ENCODE data around the gene CPVL. TPM values are rescaled to one million over a fixed set of nuclear protein-coding genes. Genes with fewer than 3 reads are reported as not detected.

The CPVL gene
- total and polyA plus RNA-seq, 11 donors, result 68.8 to 247 (median 134) TPM

GRCh38 chr7:29160080-29160479 lies 13.7 kb upstream of the CPVL start:
- no peaks in the 10 kb centered on the region for H3K36me3 ChIP-seq
- DNase-seq (no peak), ATAC-seq (no peak)
- no peak overlapping the region for H3K4me3 ChIP-seq
- H3K27ac ChIP-seq, result no peak overlapping the region
- H3K9me3 ChIP-seq, result peaks cover 0 to 1% (median 0%) of the 10 kb centered on the region in 12 donors
- peaks cover 0 to 20% (median 8%) of the 10 kb centered on the region in 12 donors for H3K4me1 ChIP-seq
- TF ChIP-seq POLR2A (IDR thresholded peaks at IDR 0.05), result no peak
- TF ChIP-seq, protein P1, sequence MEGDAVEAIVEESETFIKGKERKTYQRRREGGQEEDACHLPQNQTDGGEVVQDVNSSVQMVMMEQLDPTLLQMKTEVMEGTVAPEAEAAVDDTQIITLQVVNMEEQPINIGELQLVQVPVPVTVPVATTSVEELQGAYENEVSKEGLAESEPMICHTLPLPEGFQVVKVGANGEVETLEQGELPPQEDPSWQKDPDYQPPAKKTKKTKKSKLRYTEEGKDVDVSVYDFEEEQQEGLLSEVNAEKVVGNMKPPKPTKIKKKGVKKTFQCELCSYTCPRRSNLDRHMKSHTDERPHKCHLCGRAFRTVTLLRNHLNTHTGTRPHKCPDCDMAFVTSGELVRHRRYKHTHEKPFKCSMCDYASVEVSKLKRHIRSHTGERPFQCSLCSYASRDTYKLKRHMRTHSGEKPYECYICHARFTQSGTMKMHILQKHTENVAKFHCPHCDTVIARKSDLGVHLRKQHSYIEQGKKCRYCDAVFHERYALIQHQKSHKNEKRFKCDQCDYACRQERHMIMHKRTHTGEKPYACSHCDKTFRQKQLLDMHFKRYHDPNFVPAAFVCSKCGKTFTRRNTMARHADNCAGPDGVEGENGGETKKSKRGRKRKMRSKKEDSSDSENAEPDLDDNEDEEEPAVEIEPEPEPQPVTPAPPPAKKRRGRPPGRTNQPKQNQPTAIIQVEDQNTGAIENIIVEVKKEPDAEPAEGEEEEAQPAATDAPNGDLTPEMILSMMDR (IDR thresholded peaks at IDR 0.05), result no peak
- no peaks in the 10 kb centered on the region for H3K27me3 ChIP-seq
- WGBS, 4 donors, result 32 to 45% (median 39%) methylated on average over 2 of the region's 2 CpGs
- intact Hi-C loops (cut with DNase I), result no loop called here

DNA sequence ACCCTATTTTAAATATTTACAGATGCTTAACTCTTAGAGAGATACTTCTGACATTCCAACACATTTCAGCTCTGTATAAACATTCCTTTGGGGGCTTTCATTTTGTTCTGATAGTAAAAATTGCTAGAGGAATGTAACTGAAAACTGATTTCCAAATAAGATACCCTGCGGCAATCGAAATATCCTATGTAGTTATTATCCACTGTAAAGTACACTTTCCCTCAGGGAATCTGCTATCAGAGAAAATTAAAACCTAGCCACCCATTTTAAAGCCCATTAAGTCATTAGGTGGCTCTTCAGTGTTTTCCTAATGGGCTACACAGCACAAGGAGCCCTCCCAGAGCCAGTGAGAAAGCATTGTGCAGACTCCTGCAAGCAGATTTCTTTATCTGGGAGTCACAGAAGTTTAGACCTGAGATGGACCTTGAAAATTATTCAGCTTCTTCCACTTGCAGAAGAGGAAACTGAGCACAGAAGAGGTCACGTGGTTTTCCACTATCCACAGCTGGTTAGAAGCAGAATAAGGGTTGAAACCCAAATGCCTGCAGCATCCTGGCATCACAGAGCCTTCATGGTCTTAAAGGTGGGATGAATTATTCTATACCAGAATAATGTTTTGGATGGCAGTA lies 12.6 kb upstream of the CPVL start:
- TF ChIP-seq, protein P1 (IDR thresholded peaks at IDR 0.05), result no peak
- no peak for TF ChIP-seq POLR2A (IDR thresholded peaks at IDR 0.05)
- Histone ChIP-seq H3K4me1 (peaks cover 0 to 20% (median 8%) of the 10 kb centered on the region in 12 donors), H3K9me3 (no peaks in the 10 kb centered on the region), H3K36me3 (no peaks in the 10 kb centered on the region), H3K4me3 (no peak overlapping the region), H3K27ac (no peak overlapping the region), H3K27me3 (no peaks in the 10 kb centered on the region)
- ATAC-seq, result no peak
- intact Hi-C loops (cut with DNase I), result no loop called here
- 61 to 81% (median 78%) methylated on average over 3 of the region's 3 CpGs for WGBS, 4 donors
- DNase-seq, result no peak

- H3K27ac ChIP-seq, result peak overlapping the region in 10 of 12 donors; percentile 8 to 69 (median 49)
- peaks cover 0 to 6% (median 0%) of the 10 kb centered on the region in 9 donors for H3K36me3 ChIP-seq
- no peak for TF ChIP-seq POLR2A (IDR thresholded peaks at IDR 0.05)
- TF ChIP-seq, protein P1 (IDR thresholded peaks at IDR 0.05), result no peak
- no peak for DNase-seq
- intact Hi-C loops (cut with DNase I), result no loop called here
- H3K9me3 ChIP-seq, result no peaks in the 10 kb centered on the region
- ATAC-seq, result peak; percentile 39 to 64 (median 62)
- H3K4me1 ChIP-seq, result peaks cover 0 to 20% (median 8%) of the 10 kb centered on the region in 12 donors
- no peaks in the 10 kb centered on the region for H3K27me3 ChIP-seq
- WGBS, 4 donors, result 20 to 23% (median 21%) methylated on average over 5 of the region's 5 CpGs
- no peak overlapping the region for H3K4me3 ChIP-seq
Measured at GRCh38 chr7:29156907-29157452, 10.6 kb upstream of the CPVL start.

DNA sequence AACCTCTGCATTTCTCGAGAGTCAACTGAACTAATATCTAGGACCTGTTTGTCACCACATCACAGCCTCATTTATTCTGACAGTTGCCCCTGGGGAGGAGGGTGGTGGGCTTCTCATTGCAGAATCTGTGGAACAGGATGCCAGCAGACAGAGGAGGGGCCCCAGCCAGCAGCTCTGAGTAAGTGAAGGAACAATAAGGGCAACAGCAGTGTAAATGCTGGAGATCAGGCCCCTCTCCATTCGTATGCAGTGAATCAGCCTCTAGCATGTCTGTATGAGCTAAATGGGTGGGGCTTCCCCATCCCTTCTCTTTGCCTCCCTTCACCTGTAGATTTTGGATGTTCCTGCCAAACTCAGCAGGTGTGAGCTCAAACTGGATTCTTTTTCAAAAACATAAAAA lies 7.7 kb upstream of the CPVL start:
- Histone ChIP-seq H3K27me3 (no peaks in the 10 kb centered on the region), H3K4me3 (no peak overlapping the region), H3K9me3 (peaks cover 0 to 4% (median 0%) of the 10 kb centered on the region in 12 donors), H3K4me1 (peaks cover 0 to 27% (median 8%) of the 10 kb centered on the region in 12 donors), H3K36me3 (peaks cover 0 to 6% (median 0%) of the 10 kb centered on the region in 9 donors), H3K27ac (no peak overlapping the region)
- ATAC-seq (no peak), DNase-seq (no peak)
- WGBS, 4 donors, result 86 to 92% (median 90%) methylated on average over 2 of the region's 2 CpGs
- TF ChIP-seq, protein P1 (IDR thresholded peaks at IDR 0.05), result no peak
- no peak for TF ChIP-seq POLR2A (IDR thresholded peaks at IDR 0.05)
- intact Hi-C loops (cut with DNase I), result no loop called here

All from heart left ventricle (tissue), 16 donors.